Panc1 (cell line): Measurements from ENCODE around the gene SEMA3D. TPM values are rescaled to one million over a fixed set of nuclear protein-coding genes. Genes with fewer than 3 reads are reported as not detected.

Source experiments
- ATAC-seq: fragments of 200-7000 bp; cut with Tn5 transposase; 2 replicates; pipeline ENCODE4 v1.9.1; 2020; ENCODE audit warnings: mild to moderate bottlenecking, moderate library complexity
- BruUV-seq: library from RNA; stranded (reverse); fragments of 400-500 nt; replicated peaks from 2 replicates; lab custom pipeline; 2021; lab: Mats Ljungman, UMichigan
- CTCF ChIA-PET: fragments of 300-600 bp; sonication (Branson Sonifier 250); formaldehyde crosslinking; loops from one replicate; lab custom pipeline; 2022; ENCODE audit warnings: antibody characterized with exemption; lab: Charles Lee
- POLR2A ChIA-PET: fragments of 300-600 bp; sonication (Branson Sonifier 250); formaldehyde crosslinking; loops from one replicate; lab custom pipeline; 2022; ENCODE audit warnings: antibody characterized with exemption; lab: Charles Lee
- DNase-seq: peaks from one replicate; pipeline ENCODE4 v3.0.0-alpha.2; 2010; ENCODE audit warnings: low read depth, low spot score
- H3K27ac ChIP-seq: 2 replicates; pipeline ENCODE4 v1.5.1; 2011; ENCODE audit warnings: mild to moderate bottlenecking, low read length, inconsistent platforms
- H3K27me3 ChIP-seq: fragments of 200-500 bp; sonication (Bioruptor generic); 2 replicates; pipeline ENCODE4 v1.6.0; 2014; ENCODE audit warnings: low read length, inconsistent platforms; ENCODE audit not compliant: control insufficient read depth, insufficient read depth
- H3K36me3 ChIP-seq: fragments of 200-500 bp; sonication (Bioruptor generic); 2 replicates; pipeline ENCODE4 v1.5.1; 2014; ENCODE audit warnings: inconsistent platforms, mild to moderate bottlenecking, low read length, moderate library complexity; ENCODE audit not compliant: control insufficient read depth, insufficient read depth
- H3K4me1 ChIP-seq: 2 replicates; pipeline ENCODE4 v1.5.1; 2011; ENCODE audit warnings: inconsistent platforms, mild to moderate bottlenecking, low read length, moderate library complexity; ENCODE audit not compliant: control insufficient read depth, insufficient read depth
- H3K4me3 ChIP-seq, 2 experiments: 2 replicates each; pipeline ENCODE4 v1.5.1; 2011 to 2012; ENCODE audit warnings: low read depth in 2 of 2, low read length in 2 of 2, mild to moderate bottlenecking in 2 of 2, inconsistent platforms in 1 of 2, moderate library complexity in 1 of 2
- H3K9me3 ChIP-seq: fragments of 200-500 bp; sonication (Bioruptor generic); 2 replicates; pipeline ENCODE4 v1.5.1; 2014; ENCODE audit warnings: low read depth, mild to moderate bottlenecking, inconsistent platforms, low read length, moderate library complexity; ENCODE audit not compliant: control insufficient read depth, insufficient read depth
- CTCF ChIP-seq: fragments of 450-650 bp; IDR thresholded peaks from 2 replicates; pipeline ENCODE4 v1.5.1; 2017; ENCODE audit warnings: mild to moderate bottlenecking
- POLR2AphosphoS5 ChIP-seq: IDR thresholded peaks from 2 replicates; pipeline ENCODE4 v1.6.1; 2012; ENCODE audit warnings: mild to moderate bottlenecking, low read depth, low read length, moderate library complexity
- REST ChIP-seq, 2 experiments: IDR thresholded peaks; 2 replicates each; pipeline ENCODE4 v1.6.1; 2011 to 2012; ENCODE audit warnings: low read depth in 2 of 2, control low read depth in 1 of 2, low read length in 1 of 2, mild to moderate bottlenecking in 1 of 2, moderate library complexity in 1 of 2; ENCODE audit not compliant: insufficient read depth in 1 of 2
- SIN3A ChIP-seq: IDR thresholded peaks from 2 replicates; pipeline ENCODE4 v1.6.1; 2012; ENCODE audit warnings: low read depth, mild to moderate bottlenecking, low read length, moderate library complexity, borderline replicate concordance; ENCODE audit not compliant: insufficient read depth
- TCF7L2 ChIP-seq: IDR thresholded peaks from 2 replicates; pipeline ENCODE4 v1.6.1; 2011; ENCODE audit warnings: mild to moderate bottlenecking, low read depth, low read length, inconsistent platforms
- in situ Hi-C: cut with HindIII; loops from 2 replicates; pipeline ENCODE4 v1.10.0; 2016; ENCODE audit warnings: low sequenced_read_pairs, low pct_unique_long_range_greater_than_20kb
- intact Hi-C: fragments of 100-400 bp; cut with micrococcal nuclease; formaldehyde crosslinking; loops from one replicate; pipeline ENCODE4 v1.10.0; 2022; ENCODE audit not compliant: unreplicated experiment
- total RNA-seq: library from RNA; stranded (reverse); gene quantifications from one replicate; pipeline ENCODE4 v1.2.1, GENCODE V29; 2021; ENCODE audit not compliant: unreplicated experiment

The SEMA3D gene
- total RNA-seq, 1 experiment from 2014 or later, result 11.5 TPM

GRCh38 chr7:85052894-85053293, 134.0 kb downstream of the SEMA3D start:
- ChIA-PET POLR2A (no interaction called here), CTCF (no interaction called here)
- in situ Hi-C loops, result no loop called here

GRCh38 chr7:85052056-85052737, 134.7 kb downstream of the SEMA3D start:
- Histone ChIP-seq H3K9me3 (no peaks in the 10 kb centered on the region), H3K27ac (no peak overlapping the region), H3K4me3 (no peak overlapping the region), H3K4me1 (no peaks in the 10 kb centered on the region), H3K27me3 (no peaks in the 10 kb centered on the region), H3K36me3 (no peaks in the 10 kb centered on the region)
- no peak for DNase-seq
- ChIA-PET POLR2A (no interaction called here), CTCF (no interaction called here)
- BruUV-seq, result no TSS peak
- TF ChIP-seq REST (IDR thresholded peaks at IDR 0.05; ENCODE audit: insufficient read depth in 1 of 2, low read depth in 2 of 2, low read length in 1 of 2), result no peak
- TF ChIP-seq TCF7L2, result no peak
- TF ChIP-seq POLR2AphosphoS5, result no peak
- no peak for TF ChIP-seq SIN3A
- no peak for TF ChIP-seq CTCF
- intact Hi-C loops (no loop called here), in situ Hi-C loops (no loop called here)
- ATAC-seq, result no peak

More at GRCh38 chr7:85052894-85053293, 134.0 kb downstream of the SEMA3D start:
- H3K9me3 ChIP-seq, result no peaks in the 10 kb centered on the region
- no peaks in the 10 kb centered on the region for H3K36me3 ChIP-seq
- BruUV-seq, result no TSS peak
- no peak overlapping the region for H3K4me3 ChIP-seq
- DNase-seq (no peak), ATAC-seq (no peak)
- H3K27ac ChIP-seq, result no peak overlapping the region
- H3K27me3 ChIP-seq, result no peaks in the 10 kb centered on the region
- no peaks in the 10 kb centered on the region for H3K4me1 ChIP-seq
- intact Hi-C loops, result no loop called here
- no peak for TF ChIP-seq POLR2AphosphoS5
- TF ChIP-seq CTCF, result no peak
- TF ChIP-seq TCF7L2, result no peak
- TF ChIP-seq SIN3A, result no peak
- TF ChIP-seq REST (IDR thresholded peaks at IDR 0.05; ENCODE audit: insufficient read depth in 1 of 2, low read depth in 2 of 2, low read length in 1 of 2), result no peak
